C4-2B (cell line): ENCODE measurements around the gene TCF3.

Source experiments
- H3K27ac ChIP-seq: fragments of 450-650 bp; 2 replicates; pipeline ENCODE4 v1.5.1; 2017
- CTCF ChIP-seq: fragments of 450-650 bp; conservative IDR thresholded peaks from 2 replicates; pipeline ENCODE4 v1.5.1; 2017; ENCODE audit warnings: mild to moderate bottlenecking
- ZFX ChIP-seq: fragments of 450-650 bp; IDR thresholded peaks from 2 replicates; pipeline ENCODE4 v1.6.1; 2017

The TCF3 gene

DNA sequence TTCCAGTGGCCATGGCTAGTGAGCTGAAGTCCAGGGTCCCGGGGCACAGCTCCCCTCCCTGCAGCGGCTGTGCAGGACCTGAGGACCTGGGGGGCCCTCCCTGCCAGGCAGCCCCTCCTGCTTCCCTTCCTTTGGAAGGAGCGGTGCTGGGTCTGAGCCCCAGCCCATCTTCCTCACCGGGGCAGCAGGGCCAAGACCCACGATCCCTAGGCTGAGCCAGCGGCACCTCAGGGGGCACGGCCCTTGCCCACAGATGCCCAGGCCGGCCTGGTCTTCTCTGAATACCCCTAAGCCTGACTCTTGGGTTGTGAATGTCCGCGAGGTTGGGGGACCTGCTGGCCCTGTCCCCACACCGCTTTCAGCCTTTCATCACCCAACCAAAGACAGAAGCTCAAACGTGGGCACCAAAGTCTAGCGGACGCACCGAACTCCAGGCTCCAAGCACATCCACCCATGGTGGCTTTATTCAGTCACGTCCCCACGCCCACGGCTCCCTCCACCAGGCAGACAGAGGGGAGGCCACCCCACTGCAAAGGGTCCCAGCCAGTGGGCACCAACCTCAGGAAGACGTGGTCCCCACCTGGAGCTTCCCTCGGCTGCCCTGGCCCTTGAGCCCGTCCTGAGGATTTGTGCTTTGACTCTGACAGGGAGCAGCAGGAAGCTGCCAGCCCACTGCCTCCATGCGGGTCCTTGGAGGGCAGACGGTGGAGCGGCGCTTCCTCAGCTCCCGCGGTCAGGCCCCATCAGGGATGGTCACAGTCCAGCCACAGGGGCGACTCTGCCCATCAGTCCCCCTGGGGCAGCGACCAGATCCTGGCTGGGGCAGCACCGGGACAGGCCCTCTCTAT, 75.9 kb downstream of the TCF3 start:
- H3K27ac ChIP-seq, result no peak overlapping the region
- TF ChIP-seq ZFX (no peak), CTCF (no peak)

- no peak overlapping the region for H3K27ac ChIP-seq
- TF ChIP-seq ZFX (no peak), CTCF (no peak)
Measured at GRCh38 chr19:1575323-1576241, 76.8 kb downstream of the TCF3 start.

GRCh38 chr19:1574354-1575136, 77.9 kb downstream of the TCF3 start:
- TF ChIP-seq ZFX (no peak), CTCF (no peak)
- H3K27ac ChIP-seq, result no peak overlapping the region

- TF ChIP-seq ZFX (no peak), CTCF (no peak)
- no peak overlapping the region for H3K27ac ChIP-seq
Measured at GRCh38 chr19:1572795-1573194, 79.6 kb downstream of the TCF3 start.

DNA sequence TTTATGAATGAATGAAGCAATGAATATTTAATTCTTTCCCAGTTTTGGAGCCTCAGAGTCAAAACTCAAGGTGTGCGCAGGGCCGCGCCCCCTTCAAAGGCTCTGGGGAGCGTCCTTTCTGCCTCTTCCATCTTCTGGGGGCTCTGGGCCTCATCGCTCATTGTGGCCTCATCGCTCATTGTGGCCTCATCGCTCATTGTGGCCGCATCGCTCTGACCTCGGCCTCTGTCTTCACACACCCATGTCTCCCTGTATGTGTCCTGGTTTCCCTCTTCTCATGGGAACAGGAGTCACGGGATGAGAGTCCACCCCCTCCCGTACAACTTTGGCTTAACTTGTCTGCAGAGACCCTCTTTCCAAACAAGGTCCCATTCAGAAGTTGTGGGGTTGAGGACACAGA, 81.1 kb downstream of the TCF3 start:
- no peak overlapping the region for H3K27ac ChIP-seq
- TF ChIP-seq ZFX (no peak), CTCF (no peak)

- no peak overlapping the region for H3K27ac ChIP-seq
- TF ChIP-seq CTCF (no peak), ZFX (no peak)
Measured at GRCh38 chr19:1570836-1571235, 81.6 kb downstream of the TCF3 start.
